Measurements from ENCODE around the gene SEC16A.

SEC16A gene

DNA sequence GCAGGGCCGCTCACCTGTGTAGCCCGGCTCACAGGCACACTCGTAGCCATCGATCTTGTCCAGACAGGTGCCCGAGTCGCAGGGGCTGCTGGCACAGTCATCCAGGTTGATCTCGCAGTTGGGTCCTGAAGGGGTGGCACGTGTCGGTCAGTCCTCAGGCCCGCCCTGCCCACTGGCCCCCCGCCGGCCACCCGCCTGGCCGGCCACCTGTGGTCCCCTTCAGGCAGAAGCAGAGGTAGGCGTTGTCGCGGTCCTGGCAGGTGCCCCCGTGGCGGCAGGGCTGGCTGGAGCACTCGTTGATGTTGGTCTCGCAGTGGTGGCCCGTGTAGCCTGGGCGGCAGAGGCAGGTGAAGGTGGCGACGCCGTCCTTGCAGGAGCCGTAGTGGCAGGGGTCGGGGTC is 32.4 kb upstream of the SEC16A start:
- H3K4me1 ChIP-seq (ENCODE audit: control insufficient read depth, insufficient read depth, low read length): no peaks in the 10 kb centered on the region
- no peaks in the 10 kb centered on the region for H3K9me3 ChIP-seq (ENCODE audit: control insufficient read depth, insufficient read depth, low read length)
- no peak overlapping the region for H3K4me3 ChIP-seq (ENCODE audit: low read depth, low read length)
- H3K36me3 ChIP-seq (ENCODE audit: control insufficient read depth, insufficient read depth, low read length): peaks cover 74% of the 10 kb centered on the region
- no peak overlapping the region for H3K9ac ChIP-seq (ENCODE audit: low read depth, low read length)
- H3K27me3 ChIP-seq (ENCODE audit: control insufficient read depth, insufficient read depth, low read length): no peaks in the 10 kb centered on the region

DNA sequence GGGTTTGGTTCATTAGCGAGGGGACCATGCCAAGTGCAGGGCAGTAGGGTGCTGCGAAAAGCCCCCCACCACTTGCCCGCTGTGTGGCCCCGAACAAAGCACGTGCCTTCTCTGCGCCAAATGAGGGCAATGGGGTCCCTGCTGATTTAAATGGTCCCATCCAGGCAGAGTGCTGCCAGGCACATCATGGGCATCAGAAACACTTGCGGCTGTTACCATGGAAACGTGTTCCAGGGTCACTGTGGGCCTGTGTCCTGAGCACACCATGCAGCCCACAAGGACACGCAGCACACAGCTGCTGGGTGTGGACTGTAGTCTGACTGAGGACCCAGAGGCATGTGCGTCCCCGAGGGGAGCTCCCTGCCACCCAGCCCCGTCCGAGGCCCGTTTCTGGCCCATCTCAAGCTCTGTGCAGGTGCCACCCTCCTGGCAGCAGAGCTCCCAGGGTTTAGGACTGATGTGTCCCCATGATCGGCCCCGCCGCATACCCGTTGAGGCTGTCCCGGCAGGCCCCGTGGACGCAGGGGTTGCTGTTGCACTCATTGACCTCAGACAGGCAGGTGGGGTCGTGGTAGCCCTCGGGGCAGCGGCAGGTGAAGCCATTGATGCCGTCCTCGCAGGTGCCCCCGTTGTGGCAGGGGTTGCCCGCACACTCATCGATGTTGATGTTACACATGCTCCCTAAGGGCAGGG is 31.3 kb upstream of the SEC16A start:
- Histone ChIP-seq H3K27me3 (ENCODE audit: control insufficient read depth, insufficient read depth, low read length) (no peaks in the 10 kb centered on the region), H3K9ac (ENCODE audit: low read depth, low read length) (no peak overlapping the region), H3K4me1 (ENCODE audit: control insufficient read depth, insufficient read depth, low read length) (no peaks in the 10 kb centered on the region), H3K9me3 (ENCODE audit: control insufficient read depth, insufficient read depth, low read length) (no peaks in the 10 kb centered on the region), H3K4me3 (ENCODE audit: low read depth, low read length) (no peak overlapping the region), H3K36me3 (ENCODE audit: control insufficient read depth, insufficient read depth, low read length) (peaks cover 84% of the 10 kb centered on the region)

DNA sequence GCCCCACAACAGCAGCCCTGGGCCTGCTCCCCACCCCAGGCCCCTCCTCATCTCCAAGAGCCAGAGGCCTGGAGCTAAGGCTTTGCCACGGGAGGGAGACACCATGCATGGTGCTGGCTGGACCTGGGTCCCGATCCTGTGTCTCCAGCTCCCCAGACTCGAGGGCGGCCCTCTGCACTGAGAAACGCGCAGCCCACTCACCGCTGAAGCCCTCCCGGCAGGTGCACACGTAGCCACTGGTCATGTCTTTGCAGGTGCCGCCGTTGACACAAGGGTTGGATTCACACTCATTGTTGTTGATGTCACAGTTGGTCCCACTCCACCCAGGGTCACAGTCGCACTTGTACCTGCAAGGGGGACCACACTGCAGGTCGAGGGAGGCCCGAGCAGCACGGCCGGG is 30.4 kb upstream of the SEC16A start:
- Histone ChIP-seq H3K4me1 (ENCODE audit: control insufficient read depth, insufficient read depth, low read length) (no peaks in the 10 kb centered on the region), H3K27me3 (ENCODE audit: control insufficient read depth, insufficient read depth, low read length) (no peaks in the 10 kb centered on the region), H3K4me3 (ENCODE audit: low read depth, low read length) (no peak overlapping the region), H3K36me3 (ENCODE audit: control insufficient read depth, insufficient read depth, low read length) (peaks cover 83% of the 10 kb centered on the region), H3K9ac (ENCODE audit: low read depth, low read length) (no peak overlapping the region), H3K9me3 (ENCODE audit: control insufficient read depth, insufficient read depth, low read length) (no peaks in the 10 kb centered on the region)

DNA sequence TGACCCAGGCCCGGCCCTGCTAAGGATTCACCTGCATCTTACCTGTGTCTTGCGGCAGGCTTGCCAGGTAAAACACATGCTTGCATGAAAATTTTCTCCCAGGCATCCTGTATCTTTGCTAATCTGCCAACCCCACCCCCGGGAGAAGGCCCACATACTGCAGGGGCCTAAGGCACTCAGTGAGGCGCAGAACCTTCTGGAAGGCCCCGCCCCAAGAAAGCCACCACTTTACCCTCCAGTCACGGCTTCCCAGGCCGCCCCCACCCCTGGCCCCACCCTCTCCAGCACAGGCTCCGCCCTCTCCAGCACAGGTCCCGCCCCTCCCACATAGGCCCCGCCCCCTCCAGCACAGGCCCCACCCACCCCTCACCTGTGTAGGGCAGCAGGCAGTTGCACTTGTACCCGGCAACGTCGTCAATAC is 29.8 kb upstream of the SEC16A start:
- H3K36me3 ChIP-seq (ENCODE audit: control insufficient read depth, insufficient read depth, low read length): peaks cover 83% of the 10 kb centered on the region
- H3K9me3 ChIP-seq (ENCODE audit: control insufficient read depth, insufficient read depth, low read length): no peaks in the 10 kb centered on the region
- H3K27me3 ChIP-seq (ENCODE audit: control insufficient read depth, insufficient read depth, low read length): no peaks in the 10 kb centered on the region
- no peak overlapping the region for H3K9ac ChIP-seq (ENCODE audit: low read depth, low read length)
- H3K4me1 ChIP-seq (ENCODE audit: control insufficient read depth, insufficient read depth, low read length): no peaks in the 10 kb centered on the region
- H3K4me3 ChIP-seq (ENCODE audit: low read depth, low read length): no peak overlapping the region

DNA sequence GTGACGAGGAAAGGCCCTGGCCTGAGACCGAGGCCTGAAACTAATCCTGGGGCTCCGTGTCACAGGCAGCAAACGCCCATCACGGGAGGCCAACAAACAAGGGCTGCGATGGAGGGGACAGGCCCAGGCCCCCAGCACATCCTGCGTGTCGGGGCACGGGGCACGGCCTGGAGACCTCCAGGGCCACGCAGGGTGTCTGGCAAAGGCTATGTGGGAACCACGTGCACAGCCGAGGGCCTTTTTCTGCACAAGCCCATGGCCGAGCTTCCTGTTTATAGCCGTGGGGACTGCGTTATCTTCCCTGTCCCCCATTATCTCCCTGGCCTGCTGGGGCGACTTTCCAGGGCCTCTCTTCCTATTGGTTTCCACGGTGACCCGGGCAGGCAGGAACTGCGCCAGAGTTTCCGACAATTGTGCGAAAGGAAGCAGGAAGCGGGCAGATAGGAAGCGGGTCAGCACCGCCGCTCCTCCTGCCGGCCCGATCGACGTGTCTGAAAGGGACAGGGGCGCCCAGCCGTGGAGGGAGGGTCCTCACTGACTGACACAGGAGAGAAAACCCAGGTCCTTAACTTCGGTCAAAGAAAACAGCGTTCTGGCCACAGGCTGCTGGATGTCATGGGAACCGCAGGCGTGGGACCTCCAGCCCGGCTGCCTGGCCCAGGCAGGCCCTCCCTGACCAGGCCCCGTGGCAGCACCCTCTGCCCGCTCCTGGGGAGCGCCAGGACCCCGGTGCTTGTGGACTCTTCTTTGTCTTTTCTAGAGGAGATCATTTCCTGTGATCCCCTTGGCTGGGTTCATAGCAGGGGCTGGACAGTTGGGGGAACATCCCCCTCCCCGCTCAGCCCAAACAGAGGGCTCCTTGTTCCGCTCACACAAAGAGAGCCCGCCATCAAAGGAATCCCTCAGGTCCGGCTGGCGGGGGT is 29.1 kb upstream of the SEC16A start:
- H3K36me3 ChIP-seq (ENCODE audit: control insufficient read depth, insufficient read depth, low read length): peaks cover 85% of the 10 kb centered on the region

DNA sequence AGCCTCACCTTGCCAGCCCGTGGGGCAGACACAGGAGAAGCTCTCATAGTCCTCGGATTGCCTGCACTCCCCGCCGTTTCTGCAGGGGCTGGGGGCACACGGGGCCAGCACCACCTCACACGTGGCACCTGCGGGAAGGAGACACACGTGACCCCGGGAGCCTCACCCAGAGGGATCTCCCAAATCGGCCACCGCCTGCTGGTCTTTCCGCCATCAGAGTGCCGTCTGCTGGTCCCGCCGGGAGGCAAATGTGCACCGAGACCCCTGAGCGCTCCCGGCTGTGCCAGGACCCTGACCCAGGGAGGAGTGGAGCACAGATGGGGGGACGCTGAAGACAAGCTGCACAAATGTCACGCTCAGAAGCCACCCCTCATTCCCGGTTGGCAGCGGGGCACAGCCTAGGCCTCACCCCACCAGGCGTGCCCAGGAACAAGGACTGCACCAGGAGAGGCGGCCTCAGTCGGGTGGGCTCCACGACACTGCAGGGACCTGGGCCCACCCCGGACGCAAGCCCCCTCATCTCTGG is 28.4 kb upstream of the SEC16A start:
- Histone ChIP-seq H3K36me3 (ENCODE audit: control insufficient read depth, insufficient read depth, low read length) (peaks cover 92% of the 10 kb centered on the region), H3K4me1 (ENCODE audit: control insufficient read depth, insufficient read depth, low read length) (no peaks in the 10 kb centered on the region), H3K27me3 (ENCODE audit: control insufficient read depth, insufficient read depth, low read length) (no peaks in the 10 kb centered on the region), H3K9me3 (ENCODE audit: control insufficient read depth, insufficient read depth, low read length) (no peaks in the 10 kb centered on the region), H3K4me3 (ENCODE audit: low read depth, low read length) (no peak overlapping the region), H3K9ac (ENCODE audit: low read depth, low read length) (no peak overlapping the region)

More for the DNA sequence above, 29.1 kb upstream of the SEC16A start:
- Histone ChIP-seq H3K9me3 (ENCODE audit: control insufficient read depth, insufficient read depth, low read length) (no peaks in the 10 kb centered on the region), H3K9ac (ENCODE audit: low read depth, low read length) (no peak overlapping the region), H3K4me1 (ENCODE audit: control insufficient read depth, insufficient read depth, low read length) (no peaks in the 10 kb centered on the region), H3K27me3 (ENCODE audit: control insufficient read depth, insufficient read depth, low read length) (no peaks in the 10 kb centered on the region), H3K4me3 (ENCODE audit: low read depth, low read length) (no peak overlapping the region)

DNA sequence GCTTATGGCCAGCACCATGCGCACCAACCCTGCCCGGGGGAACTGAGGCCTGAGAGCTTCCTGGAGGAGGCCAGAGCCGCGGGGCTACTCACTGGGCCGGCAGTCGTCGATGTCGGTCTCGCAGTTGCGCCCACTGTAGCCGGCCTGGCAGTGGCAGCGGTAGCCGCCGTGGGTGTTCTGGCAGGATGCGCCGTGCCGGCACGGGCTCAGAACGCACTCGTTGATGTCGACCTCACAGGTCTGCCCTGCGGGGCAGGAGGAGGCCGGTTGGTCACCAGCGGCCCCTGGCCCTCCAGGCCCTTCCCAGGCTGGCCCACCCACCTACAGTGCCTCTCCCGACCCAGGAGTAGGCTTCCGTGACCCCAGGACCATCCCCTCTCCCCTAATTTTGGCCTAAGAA is 27.7 kb upstream of the SEC16A start:
- peaks cover 91% of the 10 kb centered on the region for H3K36me3 ChIP-seq (ENCODE audit: control insufficient read depth, insufficient read depth, low read length)
- no peaks in the 10 kb centered on the region for H3K4me1 ChIP-seq (ENCODE audit: control insufficient read depth, insufficient read depth, low read length)
- no peak overlapping the region for H3K9ac ChIP-seq (ENCODE audit: low read depth, low read length)
- H3K9me3 ChIP-seq (ENCODE audit: control insufficient read depth, insufficient read depth, low read length): no peaks in the 10 kb centered on the region
- H3K27me3 ChIP-seq (ENCODE audit: control insufficient read depth, insufficient read depth, low read length): no peaks in the 10 kb centered on the region
- H3K4me3 ChIP-seq (ENCODE audit: low read depth, low read length): no peak overlapping the region

DNA sequence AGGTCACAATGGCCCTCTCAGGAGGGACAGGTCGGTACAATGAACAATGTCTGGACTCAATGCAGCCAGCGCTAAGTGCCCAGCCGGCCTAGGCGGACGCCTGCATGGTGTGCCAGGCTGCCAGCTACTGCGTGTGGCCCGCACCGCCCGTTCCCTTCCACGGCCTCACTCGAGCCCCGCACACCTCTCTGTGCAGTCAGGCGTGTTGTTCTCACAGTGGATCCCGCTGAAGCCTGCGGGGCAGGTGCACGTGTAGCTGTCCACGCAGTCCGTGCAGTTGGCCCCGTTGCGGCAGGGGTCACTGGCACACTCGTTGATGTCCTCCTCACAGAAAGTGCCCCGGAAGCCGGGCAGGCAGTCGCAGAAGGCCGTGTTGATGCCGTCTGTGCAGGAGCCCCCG is 26.7 kb upstream of the SEC16A start:
- Histone ChIP-seq H3K4me1 (ENCODE audit: control insufficient read depth, insufficient read depth, low read length) (no peaks in the 10 kb centered on the region), H3K9ac (ENCODE audit: low read depth, low read length) (no peak overlapping the region), H3K27me3 (ENCODE audit: control insufficient read depth, insufficient read depth, low read length) (no peaks in the 10 kb centered on the region), H3K4me3 (ENCODE audit: low read depth, low read length) (no peak overlapping the region), H3K36me3 (ENCODE audit: control insufficient read depth, insufficient read depth, low read length) (peaks cover 91% of the 10 kb centered on the region), H3K9me3 (ENCODE audit: control insufficient read depth, insufficient read depth, low read length) (no peaks in the 10 kb centered on the region)

DNA sequence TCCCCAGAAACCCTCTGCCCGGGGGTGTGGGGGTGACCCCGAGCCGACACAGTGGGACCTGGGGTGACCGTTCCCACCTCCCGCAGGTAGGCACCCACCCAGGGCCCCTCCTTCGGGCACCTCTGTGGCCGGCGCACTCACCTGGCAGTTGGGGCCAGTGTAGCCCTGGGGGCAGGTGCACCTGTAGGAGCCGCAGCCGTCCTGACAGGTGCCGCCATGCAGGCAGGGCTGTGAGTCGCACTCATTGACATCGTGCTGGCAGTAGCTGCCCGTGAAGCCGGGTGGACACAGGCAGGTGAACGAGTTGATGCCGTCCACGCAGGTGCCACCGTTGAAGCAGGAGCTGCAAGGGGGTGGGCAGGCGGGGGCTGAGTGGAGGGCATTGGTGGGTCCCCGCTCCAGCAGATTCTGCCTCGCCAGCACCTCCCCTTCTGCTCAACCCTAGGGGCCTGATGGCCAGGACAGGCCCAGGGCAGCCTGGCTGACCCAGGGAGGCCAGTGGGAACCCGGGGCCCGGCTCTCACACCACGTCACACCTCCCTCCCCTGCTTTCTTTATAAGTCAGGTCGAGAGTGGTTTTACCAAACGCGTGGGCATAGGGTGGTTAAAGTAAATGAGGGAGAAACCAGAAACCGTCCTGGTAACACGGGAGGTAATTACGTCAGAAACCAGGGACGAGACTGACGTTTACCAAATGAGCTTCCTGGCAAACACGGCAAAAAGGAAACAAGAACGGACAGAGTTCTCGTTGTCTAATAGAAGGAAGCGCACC is 26.1 kb upstream of the SEC16A start:
- Histone ChIP-seq H3K36me3 (ENCODE audit: control insufficient read depth, insufficient read depth, low read length) (peaks cover 91% of the 10 kb centered on the region), H3K4me1 (ENCODE audit: control insufficient read depth, insufficient read depth, low read length) (no peaks in the 10 kb centered on the region), H3K27me3 (ENCODE audit: control insufficient read depth, insufficient read depth, low read length) (no peaks in the 10 kb centered on the region), H3K9me3 (ENCODE audit: control insufficient read depth, insufficient read depth, low read length) (no peaks in the 10 kb centered on the region), H3K4me3 (ENCODE audit: low read depth, low read length) (no peak overlapping the region), H3K9ac (ENCODE audit: low read depth, low read length) (no peak overlapping the region)

DNA sequence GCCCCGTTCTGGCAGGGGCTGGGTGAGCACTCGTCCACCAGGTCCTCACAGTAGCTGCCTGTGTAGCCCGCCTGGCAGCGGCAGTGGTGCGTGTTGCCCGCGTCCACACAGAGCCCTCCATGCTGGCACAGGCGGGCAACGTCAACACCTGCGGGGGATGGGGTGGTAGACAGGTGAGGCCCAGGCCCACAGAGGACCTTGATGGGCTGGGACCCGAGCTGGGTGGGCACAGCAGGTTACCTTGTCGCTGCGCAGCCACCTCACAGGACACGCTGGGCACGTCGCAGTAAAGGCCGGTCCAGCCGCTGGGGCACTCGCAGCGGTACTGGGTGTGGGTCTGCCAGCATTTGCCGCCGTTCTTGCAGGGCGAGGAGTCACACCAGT is 25.1 kb upstream of the SEC16A start:
- Histone ChIP-seq H3K9me3 (ENCODE audit: control insufficient read depth, insufficient read depth, low read length) (no peaks in the 10 kb centered on the region), H3K9ac (ENCODE audit: low read depth, low read length) (no peak overlapping the region), H3K27me3 (ENCODE audit: control insufficient read depth, insufficient read depth, low read length) (no peaks in the 10 kb centered on the region), H3K4me1 (ENCODE audit: control insufficient read depth, insufficient read depth, low read length) (no peaks in the 10 kb centered on the region), H3K36me3 (ENCODE audit: control insufficient read depth, insufficient read depth, low read length) (peaks cover 94% of the 10 kb centered on the region), H3K4me3 (ENCODE audit: low read depth, low read length) (no peak overlapping the region)

DNA sequence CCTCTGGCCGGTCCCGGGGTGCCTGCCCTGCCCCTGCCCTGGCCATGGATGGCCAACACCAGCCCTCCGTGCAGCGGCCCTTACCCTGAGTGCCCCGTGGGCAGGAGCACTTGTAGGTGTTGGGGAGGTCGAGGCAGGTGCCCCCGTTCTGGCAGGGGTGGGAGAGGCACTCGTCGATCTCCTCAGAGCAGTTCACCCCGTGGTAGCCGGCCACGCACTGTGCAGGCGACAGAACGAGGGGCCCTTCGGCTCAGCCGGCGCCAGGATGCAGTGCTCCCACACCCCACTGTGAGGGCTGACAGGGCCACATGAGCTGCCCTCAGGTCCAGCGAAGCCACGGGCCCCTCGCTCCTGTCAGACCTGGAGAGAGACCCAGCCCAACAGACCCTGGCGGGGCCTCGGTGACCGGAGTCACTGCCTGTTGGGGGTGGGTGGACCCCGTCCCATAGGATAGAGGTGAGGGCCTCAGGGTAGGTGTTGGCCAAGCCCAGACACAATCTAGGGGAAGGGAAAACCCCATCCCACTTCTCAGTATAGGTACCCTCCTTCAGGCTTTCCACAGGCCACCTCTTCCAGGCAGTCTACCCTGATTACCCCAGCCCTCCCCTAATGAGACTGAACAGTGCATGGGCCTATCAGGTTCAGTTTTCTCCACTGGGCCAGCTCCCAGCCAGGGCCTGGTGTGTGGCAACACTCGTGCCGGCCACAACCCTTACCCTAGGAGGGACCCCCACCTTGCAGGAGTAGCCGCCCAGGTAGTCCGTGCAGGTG is 24.6 kb upstream of the SEC16A start:
- Histone ChIP-seq H3K4me1 (ENCODE audit: control insufficient read depth, insufficient read depth, low read length) (no peaks in the 10 kb centered on the region), H3K4me3 (ENCODE audit: low read depth, low read length) (no peak overlapping the region), H3K36me3 (ENCODE audit: control insufficient read depth, insufficient read depth, low read length) (peaks cover 94% of the 10 kb centered on the region), H3K9me3 (ENCODE audit: control insufficient read depth, insufficient read depth, low read length) (no peaks in the 10 kb centered on the region), H3K9ac (ENCODE audit: low read depth, low read length) (no peak overlapping the region), H3K27me3 (ENCODE audit: control insufficient read depth, insufficient read depth, low read length) (no peaks in the 10 kb centered on the region)
